ENCODE results near the gene TAF11L10.
"Not testable (repeated sequence)": the region's sequence is repeated elsewhere in the genome, so short reads cannot be mapped to it uniquely, and the experiment has no call there.

Gene TAF11L10

DNA sequence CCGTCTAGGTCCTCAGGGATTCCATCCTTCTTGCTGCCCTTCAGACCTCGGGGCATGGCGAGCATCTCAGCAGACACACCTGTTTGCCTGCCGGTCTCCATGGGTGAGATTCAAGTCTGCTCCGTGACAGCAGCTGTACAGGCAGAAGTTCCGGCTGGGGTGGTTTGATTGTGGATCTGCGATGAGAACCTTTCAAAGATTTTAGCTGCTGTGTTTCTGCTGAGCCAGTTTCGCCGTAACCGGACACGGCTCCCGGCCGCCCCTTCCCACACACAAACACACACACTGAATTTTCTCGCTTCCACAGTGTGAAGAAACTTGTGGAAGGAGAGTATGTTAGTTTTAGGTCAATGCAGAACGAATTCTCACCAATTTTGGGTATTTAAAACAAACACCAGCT, at the start of gene TAF11L10:
TSS of gene TAF11L10 (minus strand) at position 101 of the 400 bp plus-strand sequence.
- not testable (repeated sequence) for DNase-seq

GRCh38 chr5:17634160-17634559, 36.5 kb upstream of the TAF11L10 start, which contains the start of gene TAF11L14:
Gene TAF11L14 (plus strand): TSS chr5:17634460.
- DNase-seq: no peak

DNA sequence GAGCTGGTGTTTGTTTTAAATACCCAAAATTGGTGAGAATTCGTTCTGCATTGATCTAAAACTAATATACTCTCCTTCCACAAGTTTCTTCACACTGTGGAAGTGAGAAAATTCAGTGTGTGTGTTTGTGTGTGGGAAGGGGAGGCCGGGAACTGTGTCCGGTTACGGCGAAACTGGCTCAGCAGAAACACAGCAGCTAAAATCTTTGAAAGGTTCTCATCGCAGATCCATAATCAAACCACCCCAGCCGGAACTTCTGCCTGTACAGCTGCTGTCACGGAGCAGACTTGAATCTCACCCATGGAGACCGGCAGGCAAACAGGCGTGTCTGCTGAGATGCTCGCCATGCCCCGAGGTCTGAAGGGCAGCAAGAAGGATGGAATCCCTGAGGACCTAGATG, 34.2 kb upstream of the TAF11L10 start, which contains the start of gene TAF11L13:
TSS of gene TAF11L13 (plus strand) at position 301 of the 400 bp plus-strand sequence.
- not testable (repeated sequence) for DNase-seq

- no peak for DNase-seq
These were observed 28.1 kb upstream of the TAF11L10 start for GRCh38 chr5:17625686-17626085.

DNA sequence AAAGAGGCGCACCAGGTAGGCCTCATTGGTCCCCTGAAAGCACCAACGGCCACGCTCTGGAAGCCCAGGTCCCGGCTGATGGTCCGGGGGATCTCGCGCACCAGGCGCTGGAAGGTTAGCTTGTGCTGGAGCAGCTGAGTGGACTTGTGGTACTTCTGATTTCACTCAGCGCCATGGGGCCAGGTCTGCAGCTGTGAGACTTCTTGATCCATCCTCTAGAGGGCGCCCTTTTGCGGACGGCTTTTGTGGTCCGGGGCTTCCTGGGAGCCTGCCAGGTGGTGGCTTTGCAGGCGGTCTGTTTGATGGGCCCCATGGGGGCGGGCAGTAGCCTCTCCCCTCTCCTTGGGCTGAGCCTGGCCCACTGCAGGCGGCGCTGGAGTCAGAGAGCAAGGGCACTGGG, 23.0 kb upstream of the TAF11L10 start:
- no peak for DNase-seq

- DNase-seq: no peak
These were observed 21.7 kb upstream of the TAF11L10 start for GRCh38 chr5:17619354-17619753.

DNA sequence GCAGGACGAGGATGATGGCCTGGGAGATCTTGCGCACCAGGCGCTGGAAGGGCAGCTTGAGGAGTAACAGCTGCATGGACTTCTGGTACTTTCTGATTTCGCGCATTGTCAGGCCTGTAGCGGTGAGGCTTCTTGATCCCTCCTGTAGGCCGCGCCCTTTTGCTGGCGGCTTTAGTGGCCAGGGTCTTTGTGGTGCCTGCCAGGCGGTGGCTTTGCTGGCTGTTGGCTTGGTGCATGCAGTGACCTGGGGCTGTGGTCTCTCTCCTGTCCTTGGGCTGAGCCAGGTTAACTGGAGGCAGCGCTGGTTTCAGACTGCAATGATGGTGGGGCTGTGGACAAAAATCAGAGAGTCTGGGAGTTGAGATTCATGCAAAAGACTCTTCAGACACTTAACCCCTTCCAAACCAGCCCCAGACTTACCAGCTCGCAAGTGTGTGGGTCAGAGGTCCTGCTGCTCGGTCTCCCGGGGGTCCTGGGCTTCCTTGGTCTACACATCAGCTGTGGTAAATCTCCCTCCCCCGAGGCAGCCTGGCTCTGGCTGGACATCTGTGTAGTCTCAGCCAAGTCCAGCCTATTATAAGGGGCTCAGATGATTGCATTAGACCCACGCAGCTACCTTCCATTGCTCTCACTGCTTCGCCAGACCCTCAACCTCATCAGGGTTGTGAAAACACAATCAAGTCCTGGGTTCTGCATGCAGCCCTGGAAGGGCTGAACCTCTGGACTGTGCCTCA, 17.4 kb upstream of the TAF11L10 start:
- no peak for DNase-seq

GRCh38 chr5:17610092-17610491, 12.5 kb upstream of the TAF11L10 start, which contains the start of gene TAF11L12:
Gene TAF11L12 (plus strand): TSS chr5:17610392.
- DNase-seq: not testable (repeated sequence)

DNA sequence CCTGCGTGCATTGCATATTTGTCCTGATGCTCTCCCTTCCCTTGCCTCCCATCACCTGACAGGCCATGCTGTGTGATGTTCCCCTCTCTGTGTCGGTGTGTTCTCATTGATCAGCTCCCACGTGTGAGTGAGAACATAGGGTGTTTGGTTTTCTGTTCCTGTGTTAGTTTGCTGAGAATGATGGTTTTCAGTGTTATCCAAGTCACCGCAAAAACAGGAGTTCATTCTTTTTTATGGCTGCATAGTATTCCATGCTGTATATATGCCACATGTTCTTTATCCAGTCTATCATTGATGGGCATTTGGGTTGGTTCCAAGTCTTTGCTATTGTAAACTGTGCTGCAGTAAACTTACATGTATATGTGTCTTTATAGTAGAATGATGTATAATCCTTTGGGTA, 9.8 kb upstream of the TAF11L10 start:
- DNase-seq: not testable (repeated sequence)

GRCh38 chr5:17604951-17605350, 7.3 kb upstream of the TAF11L10 start:
- no peak for DNase-seq

GRCh38 chr5:17603880-17604279, 6.3 kb upstream of the TAF11L10 start, which contains the start of gene TAF11L11:
Gene TAF11L11 (plus strand): TSS chr5:17604183.
- DNase-seq: not testable (repeated sequence)

- not testable (repeated sequence) for DNase-seq
These were observed 3.4 kb downstream of the TAF11L10 start, which contains the start of gene TAF11L9 for GRCh38 chr5:17594255-17594654. Gene TAF11L9 (minus strand): TSS chr5:17594394.

DNA sequence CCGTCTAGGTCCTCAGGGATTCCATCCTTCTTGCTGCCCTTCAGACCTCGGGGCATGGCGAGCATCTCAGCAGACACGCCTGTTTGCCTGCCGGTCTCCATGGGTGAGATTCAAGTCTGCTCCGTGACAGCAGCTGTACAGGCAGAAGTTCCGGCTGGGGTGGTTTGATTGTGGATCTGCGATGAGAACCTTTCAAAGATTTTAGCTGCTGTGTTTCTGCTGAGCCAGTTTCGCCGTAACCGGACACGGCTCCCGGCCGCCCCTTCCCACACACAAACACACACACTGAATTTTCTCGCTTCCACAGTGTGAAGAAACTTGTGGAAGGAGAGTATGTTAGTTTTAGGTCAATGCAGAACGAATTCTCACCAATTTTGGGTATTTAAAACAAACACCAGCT, 6.8 kb downstream of the TAF11L10 start, which contains the start of gene TAF11L8:
TSS of gene TAF11L8 (minus strand) at position 101 of the 400 bp plus-strand sequence.
- DNase-seq: not testable (repeated sequence)

GRCh38 chr5:17585658-17586057, 12.0 kb downstream of the TAF11L10 start, which contains the start of gene TAF11L7:
Gene TAF11L7 (minus strand): TSS chr5:17585758.
- DNase-seq: not testable (repeated sequence)
